ENCODE results near the gene RGMB. TPM values are rescaled to one million over a fixed set of nuclear protein-coding genes. Genes with fewer than 3 reads are reported as not detected.
"Not testable (repeated sequence)": the region's sequence is repeated elsewhere in the genome, so short reads cannot be mapped to it uniquely, and the experiment has no call there.

Gene RGMB
- total and polyA plus RNA-seq, 2 donors (not counting 3 experiments of a cell fraction or from before 2014, with no cell fraction given), result 15.0 to 31.3 TPM

- Histone ChIP-seq H3K4me2 (ENCODE audit: insufficient read depth, low read length) (no peak overlapping the region), H3K27me3 (ENCODE audit: control insufficient read depth in 2 of 2, insufficient read depth in 2 of 2, low read length in 2 of 2) (no peaks in the 10 kb centered on the region), H3K79me2 (ENCODE audit: control insufficient read depth, insufficient read depth, low read length) (no peaks in the 10 kb centered on the region), H3K27ac (ENCODE audit: insufficient read depth, low read depth, low read length) (no peak overlapping the region), H2AFZ (ENCODE audit: low read depth, low read length) (no peak overlapping the region), H3K9me3 (replicated peaks; ENCODE audit: control insufficient read depth, insufficient read depth, low read length) (no peaks in the 10 kb centered on the region), H4K20me1 (replicated peaks; ENCODE audit: control insufficient read depth, extremely low read depth, insufficient read depth, low read length) (no peaks in the 10 kb centered on the region), H3K4me1 (ENCODE audit: control insufficient read depth, extremely low read depth, insufficient read depth, low read length) (no peaks in the 10 kb centered on the region), H3K9me1 (replicated peaks; ENCODE audit: control insufficient read depth, extremely low read depth, insufficient read depth, low read length) (no peaks in the 10 kb centered on the region), H3K36me3 (ENCODE audit: control insufficient read depth in 2 of 2, extremely low read depth in 1 of 2, insufficient read depth in 2 of 2, low read length in 2 of 2) (no peaks in the 10 kb centered on the region), H3K9ac (replicated peaks; ENCODE audit: extremely low read depth, insufficient read depth, low read length) (no peak overlapping the region), H3K4me3 (replicated peaks in 1 of 3; ENCODE audit: insufficient read depth in 1 of 3, low read depth in 1 of 3, low read length in 3 of 3) (no peak overlapping the region)
- intact Hi-C loops (cut with micrococcal nuclease) (no loop called here), dilution Hi-C loops (cut with MboI; ENCODE audit: extremely low pct_ligation_motif_present, low sequenced_read_pairs) (no loop called here)
- no peak for TF ChIP-seq CTCF (IDR thresholded peaks at IDR 0.05; ENCODE audit: extremely low read depth in 1 of 2, insufficient read depth in 1 of 2, low read depth in 1 of 2, low read length in 2 of 2)
- no peak for TF ChIP-seq POLR2A (IDR thresholded peaks at IDR 0.05; ENCODE audit: low read depth, low read length)
- no peak for TF ChIP-seq MAX (IDR thresholded peaks at IDR 0.05; ENCODE audit: insufficient read depth, insufficient read length)
- no peak for TF ChIP-seq FOS (IDR thresholded peaks at IDR 0.05; ENCODE audit: borderline replicate concordance, insufficient read depth, low read length)
- no peak for TF ChIP-seq JUN (IDR thresholded peaks at IDR 0.05; ENCODE audit: borderline replicate concordance, insufficient read depth, insufficient read length, low read depth)
- TF ChIP-seq EZH2 (IDR thresholded peaks at IDR 0.05; ENCODE audit: borderline replicate concordance, low read depth, low read length, severe bottlenecking), result no peak
- TF ChIP-seq POLR2AphosphoS5 (IDR thresholded peaks at IDR 0.05; ENCODE audit: insufficient read depth, low read depth, low read length), result no peak
- no peak for TF ChIP-seq GATA2 (IDR thresholded peaks at IDR 0.05; ENCODE audit: insufficient read depth, insufficient read length, low read depth, low read length)
- no peak for TF ChIP-seq MYC (IDR thresholded peaks at IDR 0.05; ENCODE audit: low read depth, low read length)
- ChIA-PET CTCF (interaction anchor here (1.0 kb wide), 1 partner anchor 26 kb away, joined by 4 read pairs; no protein-coding TSS in a partner anchor), POLR2A (no interaction called here)
- FAIRE-seq, result no peak
- BruUV-seq (replicated peaks), result no TSS peak
- no peak for DNase-seq (ENCODE audit: low read depth, low spot score)
Observed at GRCh38 chr5:98742396-98743073, 30.9 kb upstream of the RGMB start.

- DNase-seq (ENCODE audit: low read depth, low spot score); H3K36me3 ChIP-seq (ENCODE audit: control insufficient read depth in 2 of 2, extremely low read depth in 1 of 2, insufficient read depth in 2 of 2, low read length in 2 of 2); intact Hi-C loops (cut with micrococcal nuclease); H3K4me3 ChIP-seq (replicated peaks in 1 of 3; ENCODE audit: insufficient read depth in 1 of 3, low read depth in 1 of 3, low read length in 3 of 3); H4K20me1 ChIP-seq (replicated peaks; ENCODE audit: control insufficient read depth, extremely low read depth, insufficient read depth, low read length); H3K4me1 ChIP-seq (ENCODE audit: control insufficient read depth, extremely low read depth, insufficient read depth, low read length); H3K27ac ChIP-seq (ENCODE audit: insufficient read depth, low read depth, low read length); H3K4me2 ChIP-seq (ENCODE audit: insufficient read depth, low read length); dilution Hi-C loops (cut with MboI; ENCODE audit: extremely low pct_ligation_motif_present, low sequenced_read_pairs); H3K9me3 ChIP-seq (replicated peaks; ENCODE audit: control insufficient read depth, insufficient read depth, low read length); FAIRE-seq; H3K9me1 ChIP-seq (replicated peaks; ENCODE audit: control insufficient read depth, extremely low read depth, insufficient read depth, low read length); POLR2A ChIA-PET; H3K9ac ChIP-seq (replicated peaks; ENCODE audit: extremely low read depth, insufficient read depth, low read length); H3K27me3 ChIP-seq (ENCODE audit: control insufficient read depth in 2 of 2, insufficient read depth in 2 of 2, low read length in 2 of 2); BruUV-seq (replicated peaks); H3K79me2 ChIP-seq (ENCODE audit: control insufficient read depth, insufficient read depth, low read length); CTCF ChIA-PET; H2AFZ ChIP-seq (ENCODE audit: low read depth, low read length): not testable (repeated sequence)
Observed at GRCh38 chr5:98748259-98748658, 25.2 kb upstream of the RGMB start.

All from endothelial cell of umbilical vein (primary cell).